Measurements from ENCODE around the gene SUSD3. TPM values are rescaled to one million over a fixed set of nuclear protein-coding genes. Genes with fewer than 3 reads are reported as not detected.

Gene SUSD3
- total RNA-seq, 2 experiments from 2014 or later, result 34.6 to 36.7 TPM

- no peaks in the 10 kb centered on the region for H3K9me3 Mint-ChIP-seq
- peaks cover 39% of the 10 kb centered on the region for H3K4me1 Mint-ChIP-seq (ENCODE audit: low read depth)
- no peak for ATAC-seq
- no peak for TF ChIP-seq CTCF (IDR thresholded peaks at IDR 0.05)
- peak; percentile 0 for DNase-seq
- intact Hi-C loops (cut with micrococcal nuclease), result no loop called here
- H3K27ac Mint-ChIP-seq, result no peak overlapping the region
- CTCF ChIA-PET, result no interaction called here
- H3K27me3 Mint-ChIP-seq, result no peaks in the 10 kb centered on the region
- POLR2A ChIA-PET, result interaction anchor here (2.5 kb wide), 1 partner anchor 11 kb away, joined by 7 read pairs; the partner anchor contains the start of gene NINJ1
- no peak overlapping the region for H3K4me3 Mint-ChIP-seq
- peaks cover 40% of the 10 kb centered on the region for H3K36me3 Mint-ChIP-seq (ENCODE audit: low read depth)
Measured at GRCh38 chr9:93122721-93123221, 64.3 kb downstream of the SUSD3 start.

GRCh38 chr9:93123561-93124283 lies 65.2 kb downstream of the SUSD3 start:
- ATAC-seq (no peak), DNase-seq (peak; percentile 2)
- ChIA-PET CTCF (interaction anchor here (4.5 kb wide), 1 partner anchor 14 kb away, joined by 27 read pairs; no protein-coding TSS in a partner anchor), POLR2A (interaction anchor here (0.6 to 2.5 kb wide), 2 partner anchors 10 to 11 kb away, joined by 3 to 7 read pairs; partner anchors contain the start of gene NINJ1)
- H3K36me3 Mint-ChIP-seq (ENCODE audit: low read depth), result peaks cover 40% of the 10 kb centered on the region
- H3K4me3 Mint-ChIP-seq, result no peak overlapping the region
- TF ChIP-seq CTCF (IDR thresholded peaks at IDR 0.05), result no peak
- H3K27ac Mint-ChIP-seq, result no peak overlapping the region
- H3K9me3 Mint-ChIP-seq, result no peaks in the 10 kb centered on the region
- intact Hi-C loops (cut with micrococcal nuclease), result no loop called here
- H3K4me1 Mint-ChIP-seq (ENCODE audit: low read depth), result peaks cover 48% of the 10 kb centered on the region
- no peaks in the 10 kb centered on the region for H3K27me3 Mint-ChIP-seq

GRCh38 chr9:93124793-93125192 lies 66.3 kb downstream of the SUSD3 start:
- Mint-ChIP-seq H3K9me3 (no peaks in the 10 kb centered on the region), H3K4me3 (no peak overlapping the region), H3K27me3 (no peaks in the 10 kb centered on the region), H3K36me3 (ENCODE audit: low read depth) (peaks cover 39% of the 10 kb centered on the region), H3K4me1 (ENCODE audit: low read depth) (peaks cover 47% of the 10 kb centered on the region), H3K27ac (peak overlapping the region; percentile 6)
- DNase-seq (peak; percentile 1), ATAC-seq (no peak)
- no peak for TF ChIP-seq CTCF (IDR thresholded peaks at IDR 0.05)
- POLR2A ChIA-PET, result no interaction called here
- CTCF ChIA-PET, result interaction anchor here (1.1 to 4.5 kb wide), 2 partner anchors 13 to 15 kb away, joined by 3 to 27 read pairs; no protein-coding TSS in a partner anchor
- intact Hi-C loops (cut with micrococcal nuclease), result no loop called here

- POLR2A ChIA-PET, result interaction anchor here (1.0 kb wide), 1 partner anchor 9 kb away, joined by 4 read pairs; the partner anchor contains the start of gene NINJ1
- Mint-ChIP-seq H3K36me3 (ENCODE audit: low read depth) (peaks cover 36% of the 10 kb centered on the region), H3K4me3 (no peak overlapping the region), H3K27me3 (no peaks in the 10 kb centered on the region), H3K9me3 (no peaks in the 10 kb centered on the region), H3K4me1 (ENCODE audit: low read depth) (peaks cover 43% of the 10 kb centered on the region), H3K27ac (peak overlapping the region; percentile 87)
- ATAC-seq (no peak), DNase-seq (peak; percentile 0)
- CTCF ChIA-PET, result interaction anchor here (1.1 to 4.5 kb wide), 3 partner anchors 13 to 22 kb away, joined by 3 to 27 read pairs (median 8); no protein-coding TSS in a partner anchor
- intact Hi-C loops (cut with micrococcal nuclease), result no loop called here
- no peak for TF ChIP-seq CTCF (IDR thresholded peaks at IDR 0.05)
Measured at GRCh38 chr9:93125331-93125894, 66.9 kb downstream of the SUSD3 start.

Data from activated CD8-positive, alpha-beta T cell treated with anti-CD3 and anti-CD28 coated beads for 36 hours (primary cell).